Astrocyte (in vitro differentiated cells and primary cell): ENCODE results near the gene KIAA1614.

ENCODE experiments used
- EZH2 ChIP-seq: IDR thresholded peaks from 2 replicates; pipeline ENCODE4 v1.6.1; 2012; ENCODE audit warnings: mild to moderate bottlenecking, low read length, inconsistent platforms; ENCODE audit not compliant: insufficient read depth
- TF ChIP-seq, protein P1 (sequence below): IDR thresholded peaks from 2 replicates; pipeline ENCODE4 v1.5.1; 2011; ENCODE audit warnings: low read depth, mild to moderate bottlenecking, inconsistent platforms, low read length, moderate library complexity; ENCODE audit not compliant: insufficient read depth

DNA sequence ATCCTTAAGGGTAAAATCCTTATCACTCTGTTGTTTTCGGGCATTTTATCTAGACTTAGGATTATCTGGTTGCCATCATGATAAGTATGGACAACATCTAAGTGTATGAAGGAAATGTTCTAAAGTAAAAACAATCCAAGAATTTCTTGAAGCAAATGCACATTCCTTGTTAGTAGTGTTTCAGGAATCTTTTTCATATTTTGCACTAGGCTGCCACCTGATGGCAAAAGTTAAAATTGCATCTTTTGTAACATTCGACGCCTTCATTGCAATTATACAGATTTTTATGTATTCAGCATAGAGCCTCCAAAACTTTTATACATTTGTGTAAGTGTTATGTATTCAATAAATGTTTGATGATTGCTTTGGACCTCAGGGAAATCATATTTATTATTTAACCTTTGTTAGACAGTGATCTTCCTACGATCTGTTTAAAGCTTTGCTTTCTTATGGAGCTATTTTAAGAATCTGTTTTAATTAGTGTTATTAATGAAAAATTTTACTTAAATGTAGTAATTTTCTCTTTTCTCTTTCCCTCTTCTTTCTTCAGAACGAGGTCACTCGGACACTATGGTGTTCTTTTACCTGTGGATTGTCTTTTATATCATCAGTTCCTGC is 49.4 kb upstream of the KIAA1614 start:
- no peak for TF ChIP-seq EZH2
- TF ChIP-seq, protein P1, sequence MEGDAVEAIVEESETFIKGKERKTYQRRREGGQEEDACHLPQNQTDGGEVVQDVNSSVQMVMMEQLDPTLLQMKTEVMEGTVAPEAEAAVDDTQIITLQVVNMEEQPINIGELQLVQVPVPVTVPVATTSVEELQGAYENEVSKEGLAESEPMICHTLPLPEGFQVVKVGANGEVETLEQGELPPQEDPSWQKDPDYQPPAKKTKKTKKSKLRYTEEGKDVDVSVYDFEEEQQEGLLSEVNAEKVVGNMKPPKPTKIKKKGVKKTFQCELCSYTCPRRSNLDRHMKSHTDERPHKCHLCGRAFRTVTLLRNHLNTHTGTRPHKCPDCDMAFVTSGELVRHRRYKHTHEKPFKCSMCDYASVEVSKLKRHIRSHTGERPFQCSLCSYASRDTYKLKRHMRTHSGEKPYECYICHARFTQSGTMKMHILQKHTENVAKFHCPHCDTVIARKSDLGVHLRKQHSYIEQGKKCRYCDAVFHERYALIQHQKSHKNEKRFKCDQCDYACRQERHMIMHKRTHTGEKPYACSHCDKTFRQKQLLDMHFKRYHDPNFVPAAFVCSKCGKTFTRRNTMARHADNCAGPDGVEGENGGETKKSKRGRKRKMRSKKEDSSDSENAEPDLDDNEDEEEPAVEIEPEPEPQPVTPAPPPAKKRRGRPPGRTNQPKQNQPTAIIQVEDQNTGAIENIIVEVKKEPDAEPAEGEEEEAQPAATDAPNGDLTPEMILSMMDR, result peak; percentile 67
